ENCODE measurements around the gene GOLGA8J. TPM values are rescaled to one million over a fixed set of nuclear protein-coding genes. Genes with fewer than 3 reads are reported as not detected.

The GOLGA8J gene
- total and polyA plus RNA-seq, 10 of the 15 experiments (the other 5 are each of a cell fraction or from before 2014, with no cell fraction given): 0.23 TPM; not detected in 9

GRCh38 chr15:30036036-30036703, 46.6 kb upstream of the GOLGA8J start:
- RAD21 ChIA-PET (ENCODE audit: unreplicated experiment): no interaction called here

More at GRCh38 chr15:30036036-30036703, 46.6 kb upstream of the GOLGA8J start:
- no peaks in the 10 kb centered on the region for H3K36me3 ChIP-seq (ENCODE audit: control insufficient read depth in 2 of 2, insufficient read depth in 2 of 2, low read length in 1 of 2)
- in situ Hi-C loops (cut with MboI): no loop called here
- no peak overlapping the region for H3K27ac ChIP-seq (ENCODE audit: control insufficient read depth, insufficient read depth)
- TF ChIP-seq POLR2A (IDR thresholded peaks at IDR 0.05; ENCODE audit: low read depth, low read length): no peak
- TF ChIP-seq TBL1XR1 (IDR thresholded peaks at IDR 0.05; ENCODE audit: low read depth, low read length): no peak
- no peak for TF ChIP-seq PAX8 (IDR thresholded peaks at IDR 0.05)
- TF ChIP-seq STAT3 (IDR thresholded peaks at IDR 0.05; ENCODE audit: low read depth, low read length): no peak
- TF ChIP-seq HSF1 (IDR thresholded peaks at IDR 0.05; ENCODE audit: low read depth, low read length): no peak
- no peak for TF ChIP-seq CHD1 (IDR thresholded peaks at IDR 0.05; ENCODE audit: low read depth, low read length)
- no peak for TF ChIP-seq NFIC (IDR thresholded peaks at IDR 0.05; ENCODE audit: low read depth, low read length)
- TF ChIP-seq YBX1 (IDR thresholded peaks at IDR 0.05): no peak
- TF ChIP-seq CUX1 (IDR thresholded peaks at IDR 0.05; ENCODE audit: insufficient replicate concordance, low read depth, low read length): no peak
- TF ChIP-seq ATF7 (IDR thresholded peaks at IDR 0.05; ENCODE audit: low read depth): no peak
- TF ChIP-seq IKZF2 (IDR thresholded peaks at IDR 0.05): no peak
- no peak for TF ChIP-seq ETV6 (conservative IDR thresholded peaks at IDR 0.05 in 1 of 2, IDR thresholded peaks at IDR 0.05 in 1 of 2; ENCODE audit: borderline replicate concordance in 1 of 2, low read depth in 1 of 2)
- CTCF ChIA-PET: no interaction called here
- no peaks in the 10 kb centered on the region for H3K4me1 ChIP-seq (ENCODE audit: control insufficient read depth, insufficient read depth, low read length)
- POLR2A ChIA-PET: no interaction called here
- SMC1A ChIA-PET (ENCODE audit: uncharacterized antibody, unreplicated experiment): no interaction called here
- H3K4me3 ChIP-seq: no peak overlapping the region
- H2AFZ ChIP-seq (ENCODE audit: control insufficient read depth, low read depth, low read length): no peak overlapping the region
- 24% methylated on average over 6 of the region's 6 CpGs for WGBS (ENCODE audit: insufficient coverage, insufficient replicate concordance, low lambda C conversion rate, missing lambda C conversion rate)
- no peak for ATAC-seq
- H3K79me2 ChIP-seq (ENCODE audit: control insufficient read depth, insufficient read depth, low read length): no peaks in the 10 kb centered on the region
- H4K20me1 ChIP-seq (ENCODE audit: control insufficient read depth, insufficient read depth): no peaks in the 10 kb centered on the region
- no peak overlapping the region for H3K9ac ChIP-seq (ENCODE audit: control insufficient read depth, insufficient read depth, low read length)
- BruUV-seq (replicated peaks): no TSS peak
- DNase-seq (ENCODE audit: low read depth, low spot score): no peak
- FAIRE-seq: no peak
- intact Hi-C loops (cut with micrococcal nuclease; ENCODE audit: unreplicated experiment): no loop called here
- H3K9me3 ChIP-seq (replicated peaks; ENCODE audit: control insufficient read depth, insufficient read depth, low read length): no peaks in the 10 kb centered on the region
- no peak overlapping the region for H3K4me2 ChIP-seq (ENCODE audit: control insufficient read depth, insufficient read depth)
- H3K27me3 ChIP-seq (replicated peaks in 1 of 2; ENCODE audit: control insufficient read depth in 2 of 2, insufficient read depth in 2 of 2, low read length in 1 of 2): no peaks in the 10 kb centered on the region

All from GM12878 (cell line).